ENCODE results near the gene MEI1.

DNA sequence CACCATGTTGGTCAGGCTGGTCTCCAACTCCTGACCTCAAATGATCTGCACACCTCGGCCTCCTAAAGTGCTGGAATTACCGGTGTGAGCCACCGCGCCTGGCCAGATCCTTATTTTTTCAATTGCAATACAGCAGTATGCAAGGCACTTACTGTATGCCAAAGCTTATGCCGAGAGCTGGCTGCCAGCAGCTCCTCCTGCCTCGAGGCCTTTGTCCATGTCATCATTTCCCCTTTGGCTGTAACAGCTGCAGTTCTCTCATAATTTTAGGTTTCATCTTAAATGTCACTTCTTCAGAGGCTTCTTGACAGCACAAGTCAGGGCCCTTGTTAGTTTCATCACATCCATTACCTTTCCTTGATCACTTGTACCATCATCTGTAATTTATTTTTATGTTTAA, 132.1 kb downstream of the MEI1 start:
- no peak for TF ChIP-seq ZNF274 (IDR thresholded peaks at IDR 0.05; ENCODE audit: low read depth, low read length)
- no peak for TF ChIP-seq YY1 (IDR thresholded peaks at IDR 0.05; ENCODE audit: insufficient read depth, insufficient read length)
- no peak for TF ChIP-seq SUZ12 (IDR thresholded peaks at IDR 0.05; ENCODE audit: extremely low read depth, insufficient read depth, insufficient read length)
